GM20431 (cell line): ENCODE measurements around the gene ADARB2.

Source experiments
- in situ Hi-C: fragments of 300-500 bp; cut with MseI, MboI; formaldehyde crosslinking; loops from one replicate; pipeline ENCODE4 v1.15.0; 2020; ENCODE audit warnings: low sequenced_read_pairs; ENCODE audit not compliant: unreplicated experiment

Gene ADARB2

GRCh38 chr10:1646332-1646731, 91.0 kb downstream of the ADARB2 start:
- in situ Hi-C loops: no loop called here

GRCh38 chr10:1645896-1646295, 91.4 kb downstream of the ADARB2 start:
- in situ Hi-C loops: no loop called here

- in situ Hi-C loops: no loop called here
Observed at GRCh38 chr10:1644191-1644711, 93.1 kb downstream of the ADARB2 start.

- in situ Hi-C loops: no loop called here
Observed at GRCh38 chr10:1643908-1644179, 93.5 kb downstream of the ADARB2 start.

- in situ Hi-C loops: no loop called here
Observed at GRCh38 chr10:1643161-1643907, 94.0 kb downstream of the ADARB2 start.

- in situ Hi-C loops: no loop called here
Observed at GRCh38 chr10:1642600-1643160, 94.6 kb downstream of the ADARB2 start.

- in situ Hi-C loops: no loop called here
Observed at GRCh38 chr10:1641402-1641801, 95.9 kb downstream of the ADARB2 start.

- in situ Hi-C loops: no loop called here
Observed at GRCh38 chr10:1638889-1639419, 98.4 kb downstream of the ADARB2 start.

GRCh38 chr10:1635340-1635739, 102.0 kb downstream of the ADARB2 start:
- in situ Hi-C loops: no loop called here

- in situ Hi-C loops: no loop called here
Observed at GRCh38 chr10:1634239-1634638, 103.1 kb downstream of the ADARB2 start.

GRCh38 chr10:1633783-1634182, 103.5 kb downstream of the ADARB2 start:
- in situ Hi-C loops: no loop called here

- in situ Hi-C loops: no loop called here
Observed at GRCh38 chr10:1632596-1632995, 104.7 kb downstream of the ADARB2 start.

- in situ Hi-C loops: no loop called here
Observed at GRCh38 chr10:1632141-1632540, 105.2 kb downstream of the ADARB2 start.

GRCh38 chr10:1631282-1631681, 106.0 kb downstream of the ADARB2 start:
- in situ Hi-C loops: no loop called here

GRCh38 chr10:1630304-1630703, 107.0 kb downstream of the ADARB2 start:
- in situ Hi-C loops: no loop called here

GRCh38 chr10:1629326-1630198, 107.8 kb downstream of the ADARB2 start:
- in situ Hi-C loops: no loop called here

GRCh38 chr10:1628757-1629156, 108.6 kb downstream of the ADARB2 start:
- in situ Hi-C loops: no loop called here

GRCh38 chr10:1627945-1628344, 109.4 kb downstream of the ADARB2 start:
- in situ Hi-C loops: no loop called here

GRCh38 chr10:1626835-1627234, 110.5 kb downstream of the ADARB2 start:
- in situ Hi-C loops: no loop called here

- in situ Hi-C loops: no loop called here
Observed at GRCh38 chr10:1626410-1626809, 110.9 kb downstream of the ADARB2 start.

- in situ Hi-C loops: no loop called here
Observed at GRCh38 chr10:1625731-1626130, 111.6 kb downstream of the ADARB2 start.
